Calu3 (cell line): Measurements from ENCODE around the gene SH2D3C. TPM values are rescaled to one million over a fixed set of nuclear protein-coding genes. Genes with fewer than 3 reads are reported as not detected.

Experiments used
- BruUV-seq: library from RNA; stranded (reverse); fragments of 400-500 nt; replicated peaks from 2 replicates; lab custom pipeline; 2021; lab: Mats Ljungman, UMichigan
- CTCF ChIA-PET: fragments of 300-600 bp; sonication (Branson Sonifier 250); formaldehyde crosslinking; loops from one replicate; lab custom pipeline; 2022; ENCODE audit warnings: antibody characterized with exemption; lab: Charles Lee
- DNase-seq: peaks from one replicate; pipeline ENCODE4 v3.0.0; 2022
- H3K27ac Mint-ChIP-seq: one replicate; pipeline ENCODE4 v1.8.0; 2022; ENCODE audit warnings: mixed read lengths; ENCODE audit not compliant: unreplicated experiment
- H3K27me3 Mint-ChIP-seq: one replicate; pipeline ENCODE4 v1.8.0; 2022; ENCODE audit warnings: mixed read lengths; ENCODE audit not compliant: unreplicated experiment
- H3K36me3 Mint-ChIP-seq: one replicate; pipeline ENCODE4 v1.8.0; 2022; ENCODE audit warnings: mild to moderate bottlenecking, moderate library complexity, mixed read lengths; ENCODE audit not compliant: insufficient read depth, unreplicated experiment
- H3K4me1 Mint-ChIP-seq: one replicate; pipeline ENCODE4 v1.8.0; 2022; ENCODE audit warnings: mild to moderate bottlenecking, low read depth, mixed read lengths; ENCODE audit not compliant: unreplicated experiment
- H3K4me3 Mint-ChIP-seq: one replicate; pipeline ENCODE4 v1.8.0; 2022; ENCODE audit warnings: mild to moderate bottlenecking, low read depth, moderate library complexity, mixed read lengths; ENCODE audit not compliant: unreplicated experiment
- H3K9me3 Mint-ChIP-seq: one replicate; pipeline ENCODE4 v1.8.0; 2022; ENCODE audit warnings: low read depth, mixed read lengths; ENCODE audit not compliant: unreplicated experiment
- intact Hi-C: fragments of 100-400 bp; cut with micrococcal nuclease; formaldehyde crosslinking; loops from one replicate; pipeline ENCODE4 v1.10.0; 2022; ENCODE audit not compliant: unreplicated experiment
- total RNA-seq: library from RNA; stranded (reverse); gene quantifications from 2 replicates; pipeline ENCODE4 v1.2.3, GENCODE V29; 2022
- TF ChIP-seq, protein P1 (sequence below): fragments of 200-600 bp; IDR thresholded peaks from one replicate; pipeline ENCODE4 v1.8.0; 2022; ENCODE audit warnings: antibody characterized with exemption; ENCODE audit not compliant: unreplicated experiment

SH2D3C gene
- total RNA-seq, 1 experiment from 2014 or later: not detected

DNA sequence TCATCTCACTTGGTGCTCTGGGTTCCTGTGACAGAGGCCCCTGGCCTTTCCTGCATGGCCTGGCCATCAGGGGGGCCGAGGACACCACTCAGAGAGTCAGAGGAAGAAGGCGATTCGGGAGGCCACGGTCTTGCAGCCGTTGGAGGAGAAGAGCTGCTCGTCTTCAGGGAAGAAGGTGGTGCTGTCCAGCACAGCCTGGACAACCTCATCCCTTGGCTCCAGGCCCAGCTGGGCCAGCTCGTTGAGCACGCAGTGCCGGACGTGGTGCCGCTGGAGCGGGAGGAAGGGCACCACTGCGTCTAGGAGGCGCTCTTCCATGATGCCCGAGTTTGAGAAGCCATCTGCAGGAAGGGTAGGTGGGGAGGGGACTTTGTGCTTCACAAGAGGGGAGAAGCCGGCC is 46.5 kb downstream of the SH2D3C start:
- no peak overlapping the region for H3K27ac Mint-ChIP-seq
- intact Hi-C loops: loop anchor here (5.0 kb wide), 1 partner anchor 140 kb away; no protein-coding TSS in a partner anchor
- H3K9me3 Mint-ChIP-seq: no peaks in the 10 kb centered on the region
- CTCF ChIA-PET: no interaction called here
- BruUV-seq: no TSS peak
- peaks cover 12% of the 10 kb centered on the region for H3K27me3 Mint-ChIP-seq
- no peaks in the 10 kb centered on the region for H3K4me1 Mint-ChIP-seq
- TF ChIP-seq, protein P1, sequence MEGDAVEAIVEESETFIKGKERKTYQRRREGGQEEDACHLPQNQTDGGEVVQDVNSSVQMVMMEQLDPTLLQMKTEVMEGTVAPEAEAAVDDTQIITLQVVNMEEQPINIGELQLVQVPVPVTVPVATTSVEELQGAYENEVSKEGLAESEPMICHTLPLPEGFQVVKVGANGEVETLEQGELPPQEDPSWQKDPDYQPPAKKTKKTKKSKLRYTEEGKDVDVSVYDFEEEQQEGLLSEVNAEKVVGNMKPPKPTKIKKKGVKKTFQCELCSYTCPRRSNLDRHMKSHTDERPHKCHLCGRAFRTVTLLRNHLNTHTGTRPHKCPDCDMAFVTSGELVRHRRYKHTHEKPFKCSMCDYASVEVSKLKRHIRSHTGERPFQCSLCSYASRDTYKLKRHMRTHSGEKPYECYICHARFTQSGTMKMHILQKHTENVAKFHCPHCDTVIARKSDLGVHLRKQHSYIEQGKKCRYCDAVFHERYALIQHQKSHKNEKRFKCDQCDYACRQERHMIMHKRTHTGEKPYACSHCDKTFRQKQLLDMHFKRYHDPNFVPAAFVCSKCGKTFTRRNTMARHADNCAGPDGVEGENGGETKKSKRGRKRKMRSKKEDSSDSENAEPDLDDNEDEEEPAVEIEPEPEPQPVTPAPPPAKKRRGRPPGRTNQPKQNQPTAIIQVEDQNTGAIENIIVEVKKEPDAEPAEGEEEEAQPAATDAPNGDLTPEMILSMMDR: no peak
- DNase-seq: no peak
- no peak overlapping the region for H3K4me3 Mint-ChIP-seq
- peaks cover 6% of the 10 kb centered on the region for H3K36me3 Mint-ChIP-seq

DNA sequence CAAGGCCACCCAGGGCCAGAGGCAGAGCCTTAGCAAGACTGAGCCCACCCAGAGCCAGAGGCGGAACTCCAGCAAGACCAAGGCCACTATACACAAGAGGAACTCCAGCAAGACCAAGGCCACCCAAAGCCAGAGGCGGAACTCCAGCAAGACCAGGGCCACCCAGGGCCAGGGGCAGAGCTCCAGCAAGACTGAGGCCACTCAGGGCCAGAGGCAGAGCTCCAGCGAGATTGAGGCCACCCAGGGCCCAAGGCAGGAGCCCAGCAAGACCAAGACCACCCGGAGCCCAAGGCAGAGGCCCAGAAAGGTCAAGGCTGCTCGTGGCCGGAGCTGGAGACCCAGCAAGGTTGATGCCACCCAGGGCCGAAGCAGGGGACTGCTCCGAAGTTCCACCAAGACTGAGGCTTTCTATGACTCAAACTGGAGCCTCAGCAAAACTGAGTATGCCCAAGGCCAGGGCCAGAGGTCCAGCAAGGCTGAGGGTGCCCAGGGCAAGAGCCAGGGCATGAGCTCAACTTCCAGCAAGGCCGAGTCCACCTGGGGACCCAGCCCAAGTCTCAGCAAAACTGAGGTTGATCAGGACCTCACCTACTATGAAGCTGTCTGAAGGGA is 47.6 kb downstream of the SH2D3C start:
- CTCF ChIA-PET: no interaction called here
- BruUV-seq: no TSS peak
- intact Hi-C loops: loop anchor here (5.0 kb wide), 1 partner anchor 139 kb away; no protein-coding TSS in a partner anchor
- peaks cover 2% of the 10 kb centered on the region for H3K27me3 Mint-ChIP-seq
- H3K4me3 Mint-ChIP-seq: no peak overlapping the region
- no peaks in the 10 kb centered on the region for H3K9me3 Mint-ChIP-seq
- peaks cover 6% of the 10 kb centered on the region for H3K36me3 Mint-ChIP-seq
- TF ChIP-seq, protein P1: no peak
- no peaks in the 10 kb centered on the region for H3K4me1 Mint-ChIP-seq
- no peak overlapping the region for H3K27ac Mint-ChIP-seq
- DNase-seq: no peak

DNA sequence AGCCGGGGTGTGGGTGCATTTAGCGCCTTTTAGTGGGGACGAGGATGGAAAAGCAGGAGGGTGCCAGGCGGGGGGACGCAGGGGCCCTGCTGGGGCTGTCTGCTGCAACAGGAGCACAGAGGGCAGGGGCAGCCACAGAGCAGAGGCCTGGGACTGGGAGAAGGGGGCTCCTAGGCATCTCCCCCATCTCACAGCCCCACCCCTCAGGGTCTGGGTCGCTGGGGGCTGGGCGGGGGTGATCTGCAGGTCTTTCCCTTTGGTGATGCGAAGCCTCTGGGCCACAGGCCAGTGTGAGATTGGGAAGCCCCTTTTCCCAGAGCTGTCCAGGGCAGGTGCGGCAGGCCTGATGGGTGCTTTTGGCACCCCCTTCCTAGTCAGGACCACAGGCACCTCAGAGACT is 48.2 kb downstream of the SH2D3C start:
- BruUV-seq: no TSS peak
- Mint-ChIP-seq H3K9me3 (no peaks in the 10 kb centered on the region), H3K36me3 (peaks cover 3% of the 10 kb centered on the region), H3K27ac (no peak overlapping the region), H3K4me1 (no peaks in the 10 kb centered on the region), H3K27me3 (no peaks in the 10 kb centered on the region), H3K4me3 (no peak overlapping the region)
- DNase-seq: no peak
- CTCF ChIA-PET: interaction anchor here (1.7 kb wide), 1 partner anchor 15 kb away, joined by 5 read pairs; the partner anchor contains the start of genes PTRH1 and TTC16
- TF ChIP-seq, protein P1: no peak
- intact Hi-C loops: loop anchor here (5.0 kb wide), 1 partner anchor 138 kb away; no protein-coding TSS in a partner anchor

DNA sequence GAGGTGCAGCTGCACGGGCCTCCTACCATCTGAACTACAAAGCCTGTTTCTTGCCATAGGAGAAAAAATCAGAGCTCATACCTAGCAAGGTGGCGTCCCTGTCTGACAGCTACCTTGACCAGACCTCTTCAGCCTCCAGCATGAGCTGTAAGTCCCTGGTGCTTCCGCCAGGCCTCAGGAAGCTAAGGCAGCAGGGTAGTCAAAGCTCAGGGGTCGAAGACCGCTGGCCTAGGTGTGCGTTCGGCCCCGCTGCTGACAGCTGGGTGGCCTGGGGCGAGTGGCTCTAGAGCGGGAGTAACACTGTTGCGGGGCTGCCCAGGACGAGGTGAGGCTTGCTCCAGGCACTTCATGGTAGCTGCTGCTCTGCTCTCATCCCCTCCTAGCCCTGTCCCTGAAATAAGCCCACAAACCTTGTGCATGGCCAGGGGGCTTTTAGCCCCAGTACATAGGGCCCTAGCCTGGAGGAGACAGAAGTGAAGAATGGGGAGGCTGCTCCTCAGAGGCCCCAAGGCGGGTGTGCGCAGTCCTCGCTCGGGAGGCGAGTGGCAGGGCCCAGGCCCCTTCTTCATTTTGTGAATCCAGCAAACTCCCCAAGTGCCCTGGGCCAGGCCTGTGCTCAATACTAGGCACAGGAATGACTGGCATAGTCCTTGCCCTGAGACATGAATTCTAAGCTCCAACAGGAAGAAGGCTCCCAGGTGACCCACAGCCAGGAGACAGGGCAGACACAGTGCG is 48.8 kb downstream of the SH2D3C start:
- BruUV-seq: no TSS peak
- Mint-ChIP-seq H3K4me3 (no peak overlapping the region), H3K4me1 (no peaks in the 10 kb centered on the region), H3K36me3 (no peaks in the 10 kb centered on the region), H3K27me3 (no peaks in the 10 kb centered on the region), H3K27ac (no peak overlapping the region), H3K9me3 (no peaks in the 10 kb centered on the region)
- DNase-seq: no peak
- intact Hi-C loops: loop anchor here (5.0 kb wide), 1 partner anchor 137 kb away; no protein-coding TSS in a partner anchor
- TF ChIP-seq, protein P1: no peak
- CTCF ChIA-PET: interaction anchor here (1.7 kb wide), 1 partner anchor 14 kb away, joined by 5 read pairs; the partner anchor contains the start of genes PTRH1 and TTC16
